Ecto neural progenitor cell (in vitro differentiated cells): ENCODE data around the gene USB1.

Experiments
- DNase-seq: peaks from one replicate; pipeline ENCODE4 v3.0.0-alpha.2; 2018; ENCODE audit warnings: low spot score

Gene USB1

GRCh38 chr16:58048494-58049231, 47.5 kb downstream of the USB1 start:
- DNase-seq, result no peak

DNA sequence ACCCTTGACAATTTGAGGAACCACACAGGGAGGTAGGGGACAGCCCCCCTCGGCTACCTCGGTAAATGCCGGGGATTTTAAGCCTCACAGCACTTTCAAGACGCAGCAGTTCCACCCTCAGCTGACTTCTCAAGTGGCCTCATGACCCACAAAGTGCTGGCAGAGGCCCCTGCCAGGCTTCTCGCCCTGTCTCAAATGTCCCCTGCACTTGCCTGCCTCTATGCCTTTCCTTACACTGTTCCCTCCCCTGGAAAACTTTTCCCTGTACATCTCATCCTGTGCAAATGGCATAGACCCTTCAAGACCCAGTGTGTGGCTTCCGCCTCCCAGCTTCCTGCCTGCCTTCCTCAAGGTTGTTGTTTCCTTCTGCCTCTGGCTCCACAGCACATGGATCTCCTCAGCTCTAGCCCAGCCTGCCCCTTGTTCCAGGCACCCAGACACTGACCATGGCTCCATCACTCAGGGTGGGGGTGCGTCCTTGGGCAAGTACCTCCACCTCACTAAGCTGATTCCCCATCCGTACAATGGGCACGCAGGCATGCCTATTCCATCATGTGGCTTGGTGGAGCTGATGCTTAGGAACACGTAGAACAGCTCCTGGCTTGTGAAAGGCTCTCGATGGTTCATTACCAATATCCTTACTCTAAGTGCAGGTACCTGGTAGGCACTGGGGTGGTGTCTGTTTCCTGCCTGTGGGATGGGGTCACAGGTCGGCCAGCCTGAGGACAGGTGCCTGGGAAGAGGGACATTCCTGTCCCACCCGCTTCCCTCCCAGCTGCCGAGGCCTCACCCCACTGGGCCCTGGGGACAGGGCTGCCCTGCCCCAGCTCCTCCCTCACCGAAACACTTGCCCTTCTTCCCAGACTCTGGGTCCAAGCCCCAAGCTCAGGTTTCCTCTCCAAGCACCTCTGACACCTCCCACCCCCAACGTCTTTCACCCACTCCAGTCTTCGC, 48.3 kb downstream of the USB1 start:
- DNase-seq, result no peak

- DNase-seq, result no peak
These were observed 50.1 kb downstream of the USB1 start for GRCh38 chr16:58051296-58051695.

- no peak for DNase-seq
These were observed 50.8 kb downstream of the USB1 start for GRCh38 chr16:58051821-58052603.

DNA sequence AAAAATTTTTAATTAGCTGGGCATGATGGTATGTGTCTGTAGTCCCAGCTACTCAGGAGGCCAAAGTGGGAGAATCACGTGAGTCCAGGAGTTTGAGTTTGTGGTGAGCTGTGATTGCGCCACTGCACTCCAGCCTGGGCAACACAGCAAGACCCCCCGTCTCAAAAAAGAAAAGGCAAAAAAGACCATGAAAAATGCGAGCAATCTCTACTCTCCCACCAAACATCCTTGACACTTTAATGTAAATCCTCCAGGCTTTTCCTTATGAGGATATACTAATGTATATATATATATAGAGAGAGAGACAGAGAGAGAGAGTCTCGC, 52.4 kb downstream of the USB1 start:
- DNase-seq, result no peak

- no peak for DNase-seq
These were observed 53.1 kb downstream of the USB1 start for GRCh38 chr16:58054289-58054688.

- DNase-seq, result no peak
These were observed 55.4 kb downstream of the USB1 start for GRCh38 chr16:58056580-58056979.

DNA sequence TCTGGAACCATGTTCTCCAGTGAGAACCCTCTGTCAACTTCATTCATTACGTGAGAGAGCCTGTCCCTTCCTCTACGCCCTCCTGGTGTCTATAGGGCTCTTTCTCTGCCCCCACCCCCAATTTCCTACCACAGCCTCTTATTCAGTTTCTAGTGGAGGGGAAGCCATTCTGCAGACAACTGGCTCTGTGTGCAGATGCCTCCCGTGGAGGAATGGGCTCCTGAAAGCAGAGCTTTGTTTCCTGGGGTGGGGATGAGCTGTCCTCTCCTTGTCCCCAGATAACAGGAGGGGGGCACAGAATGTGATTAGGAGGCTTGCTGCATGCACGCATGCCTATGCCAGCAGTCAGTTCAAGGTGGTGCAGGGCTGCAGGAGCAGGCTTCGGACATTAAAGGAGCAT, 55.9 kb downstream of the USB1 start:
- no peak for DNase-seq

- no peak for DNase-seq
These were observed 56.6 kb downstream of the USB1 start for GRCh38 chr16:58057784-58058183.

DNA sequence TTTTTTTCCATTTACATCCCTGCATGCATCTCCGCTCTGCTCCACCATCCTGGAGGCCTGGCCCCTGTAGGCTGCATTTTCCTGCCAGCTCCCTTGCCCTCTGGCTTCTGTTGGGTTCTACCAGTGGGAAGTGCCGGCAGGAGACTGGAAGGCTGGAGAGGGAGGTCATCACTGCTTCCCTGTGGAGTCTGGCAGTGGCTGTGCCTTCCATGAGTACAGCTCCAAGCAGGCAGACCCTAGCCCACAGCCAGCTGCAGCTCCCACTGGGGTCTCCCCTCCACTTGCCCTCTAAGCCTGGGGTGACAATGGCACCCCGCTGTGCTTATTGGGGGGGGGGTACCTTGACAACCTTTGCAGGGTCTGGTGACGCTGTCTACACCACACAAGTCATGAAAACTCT, 61.6 kb downstream of the USB1 start:
- no peak for DNase-seq

DNA sequence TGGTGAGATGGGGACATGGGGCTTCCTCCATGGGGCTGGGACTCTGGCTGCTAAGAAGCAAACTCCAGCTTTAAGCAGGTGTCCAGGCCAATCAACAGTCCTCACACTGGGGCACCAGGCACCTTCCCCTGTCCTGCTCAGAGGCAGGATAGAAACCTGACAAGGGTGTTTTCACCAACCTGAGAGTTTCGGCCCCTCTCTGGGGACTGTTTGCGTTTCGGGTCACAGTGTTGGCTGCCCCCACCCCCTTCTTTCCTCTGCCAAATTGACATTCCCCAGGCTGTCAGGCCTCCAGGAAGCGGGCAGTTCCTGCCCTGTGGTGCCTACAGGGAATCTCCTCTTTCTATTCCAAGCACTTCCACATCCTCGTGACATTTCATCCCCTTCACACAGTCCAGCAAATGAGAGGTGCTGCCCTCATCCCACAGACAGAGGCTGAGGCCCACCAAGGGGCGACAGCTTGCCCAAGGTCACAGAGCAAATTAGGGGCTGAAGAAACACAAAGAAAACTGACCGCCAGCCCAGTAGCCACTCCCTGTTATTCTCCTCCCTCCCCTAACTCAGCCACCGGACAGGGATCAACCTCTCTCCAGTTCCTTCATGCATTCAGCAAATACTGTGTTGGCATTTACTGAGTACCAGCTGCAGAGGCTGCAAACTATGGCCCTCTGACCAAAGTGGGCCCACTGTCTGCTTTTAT, 62.3 kb downstream of the USB1 start:
- no peak for DNase-seq

- DNase-seq, result no peak
These were observed 69.4 kb downstream of the USB1 start for GRCh38 chr16:58070585-58070984.
